Stimulated activated naive CD4-positive, alpha-beta T cell (primary cell): ENCODE measurements around the gene PDCD1LG2.

Source experiments
- DNase-seq, 6 experiments: peaks; one replicate each; lab custom pipeline; 2025; lab: John Stamatoyannopoulos, UW

The PDCD1LG2 gene

DNA sequence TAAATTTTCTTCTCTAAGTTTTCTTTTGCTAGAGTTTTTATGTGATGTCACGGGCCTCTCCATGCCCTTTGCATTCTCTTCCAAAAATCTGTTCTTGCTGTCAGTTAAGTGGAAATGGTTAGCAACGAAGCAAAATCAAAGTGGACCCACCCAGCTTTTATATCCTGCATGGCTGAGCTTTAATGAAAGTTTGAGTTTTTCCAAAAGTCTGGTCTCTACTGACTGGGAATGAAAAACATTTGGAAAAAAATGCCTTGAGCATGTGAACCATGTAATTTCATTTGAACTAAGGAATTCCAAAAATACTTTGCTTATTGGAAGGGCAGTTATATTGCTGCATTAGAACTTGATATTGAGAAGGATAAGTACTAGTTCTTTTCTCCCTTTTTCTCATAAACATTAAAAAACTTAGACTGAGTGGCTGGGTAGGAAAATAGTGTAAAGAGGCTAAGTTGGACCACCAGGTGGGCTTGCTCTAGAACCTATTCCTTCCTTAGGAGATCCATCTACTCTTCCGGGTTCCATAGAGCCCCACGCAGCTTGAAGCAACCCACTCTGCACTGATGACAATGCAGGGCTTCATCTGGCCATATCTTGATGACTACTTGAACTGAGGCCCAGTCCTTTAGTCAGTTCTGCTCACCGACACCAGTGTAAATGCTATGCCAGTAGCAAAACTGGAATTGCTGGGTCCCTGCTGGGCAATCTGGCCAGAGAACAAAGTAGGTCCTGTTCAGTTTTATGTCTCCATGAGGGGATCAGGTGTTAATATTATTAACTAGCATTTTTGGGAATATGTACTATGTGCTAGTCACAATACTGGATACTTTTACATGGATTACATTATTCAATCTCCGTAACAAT lies 101.2 kb downstream of the PDCD1LG2 start:
- DNase-seq = no peak

DNA sequence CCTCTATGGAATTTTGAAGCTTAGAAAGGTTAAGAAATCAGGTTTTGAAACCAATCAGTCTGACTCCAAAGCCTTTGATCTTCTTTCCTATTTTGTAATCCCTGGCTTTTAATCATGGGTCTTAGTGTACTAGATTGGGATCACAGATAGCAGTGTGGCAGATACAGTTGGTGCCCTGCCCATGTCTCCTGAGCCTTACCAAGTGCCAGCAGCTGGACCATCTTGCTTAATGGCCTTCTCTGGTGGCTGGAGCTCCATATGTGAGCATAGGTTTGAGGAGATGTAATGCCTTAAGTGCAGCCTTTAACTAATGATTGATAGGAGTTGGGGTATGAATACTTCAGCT lies 101.8 kb downstream of the PDCD1LG2 start:
- DNase-seq = no peak

DNA sequence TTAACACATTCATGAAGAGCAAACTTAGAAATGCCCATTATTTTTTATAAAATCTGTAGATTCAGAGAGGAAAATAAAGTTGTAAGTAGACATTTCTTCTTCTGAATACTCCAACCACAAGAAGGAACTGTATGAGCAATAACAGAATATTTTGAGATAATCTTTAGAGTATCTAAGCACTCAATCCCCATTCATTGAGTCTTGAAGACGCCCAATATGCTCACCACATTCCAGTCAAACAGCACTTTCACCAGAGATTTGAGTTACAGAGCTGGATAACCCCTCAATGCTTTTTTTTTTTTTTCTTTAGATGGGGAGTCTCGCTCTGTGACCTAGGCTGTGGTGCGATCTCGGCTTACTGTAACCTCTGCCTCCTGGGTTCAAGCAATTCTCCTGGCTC lies 103.9 kb downstream of the PDCD1LG2 start:
- no peak for DNase-seq

DNA sequence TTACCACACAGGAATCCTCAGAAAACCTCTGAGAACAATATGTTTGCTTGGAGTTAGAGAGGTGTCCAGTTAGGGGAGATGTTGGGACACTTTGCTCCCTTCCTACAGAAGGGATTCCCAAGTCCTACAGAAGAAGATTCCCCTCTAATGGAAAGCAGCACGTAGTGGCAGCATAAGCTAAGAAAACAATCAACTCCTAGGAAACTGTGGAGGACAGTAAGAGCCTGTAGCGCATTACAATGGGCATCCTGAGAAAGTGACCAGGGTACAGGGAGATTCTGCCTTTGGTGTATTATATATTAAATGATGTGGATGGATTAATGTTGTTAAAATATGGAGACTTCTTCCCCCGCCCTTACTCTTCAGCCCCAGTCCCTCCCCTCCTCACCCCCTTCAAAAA lies 104.7 kb downstream of the PDCD1LG2 start:
- DNase-seq = no peak

DNA sequence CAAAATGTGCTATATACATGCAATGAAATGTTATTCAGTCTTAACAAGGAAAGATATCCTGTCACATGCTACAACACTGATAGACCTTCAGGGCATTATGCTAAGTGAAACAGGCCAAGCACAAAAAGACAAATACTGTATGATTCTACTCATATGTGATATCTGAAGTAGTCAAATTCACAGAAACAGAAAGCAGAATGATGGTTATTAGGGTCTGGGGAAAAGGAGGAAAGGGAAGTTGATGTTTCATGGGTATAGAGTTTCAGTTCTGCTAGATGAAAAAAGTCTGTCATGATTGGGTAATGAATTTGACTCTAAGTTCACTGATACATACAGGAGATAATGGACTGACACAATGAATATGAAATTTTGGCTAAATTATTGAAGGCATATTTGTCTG lies 107.4 kb downstream of the PDCD1LG2 start:
- no peak for DNase-seq

DNA sequence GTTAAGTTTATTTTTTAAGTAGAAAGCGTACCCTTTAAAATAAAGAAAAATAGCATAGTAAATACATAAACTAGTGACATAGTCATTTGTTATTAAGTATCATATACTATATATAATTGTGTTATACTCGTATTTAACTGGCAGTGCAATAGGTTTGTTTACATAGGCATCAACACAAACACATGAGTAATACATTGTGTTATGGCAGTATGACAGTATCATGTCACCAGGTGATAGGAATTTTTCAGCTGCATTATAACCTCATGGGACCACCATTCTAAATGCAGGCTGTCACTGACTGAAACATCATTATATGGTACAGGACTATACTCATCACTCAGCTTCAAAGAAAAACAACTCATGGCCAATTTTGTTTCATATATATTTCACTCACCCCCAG lies 110.2 kb downstream of the PDCD1LG2 start:
- no peak for DNase-seq
